GM06990 (cell line): ENCODE data around the gene DTNBP1.

Experiments
- DNase-seq: peaks from one replicate; pipeline ENCODE4 v3.0.0-alpha.2; 2011; ENCODE audit not compliant: insufficient read length; ENCODE audit errors: extremely low read depth
- H3K27me3 ChIP-seq: replicated peaks from 2 replicates; pipeline ENCODE4 v1.6.0; 2011; ENCODE audit warnings: low read length; ENCODE audit not compliant: control insufficient read depth, insufficient read depth
- H3K36me3 ChIP-seq: 2 replicates; pipeline ENCODE4 v1.5.1; 2011; ENCODE audit warnings: low read length; ENCODE audit not compliant: control insufficient read depth, insufficient read depth
- H3K4me3 ChIP-seq: replicated peaks from 2 replicates; pipeline ENCODE4 v1.5.1; 2011; ENCODE audit warnings: low read depth, mild to moderate bottlenecking, control low read depth, low read length
- TF ChIP-seq, protein P1 (sequence below): IDR thresholded peaks from 2 replicates; pipeline ENCODE4 v1.5.1; 2011; ENCODE audit warnings: low read length, control low read depth, mild to moderate bottlenecking, inconsistent platforms; ENCODE audit not compliant: insufficient read depth, poor library complexity, severe bottlenecking

The DTNBP1 gene

DNA sequence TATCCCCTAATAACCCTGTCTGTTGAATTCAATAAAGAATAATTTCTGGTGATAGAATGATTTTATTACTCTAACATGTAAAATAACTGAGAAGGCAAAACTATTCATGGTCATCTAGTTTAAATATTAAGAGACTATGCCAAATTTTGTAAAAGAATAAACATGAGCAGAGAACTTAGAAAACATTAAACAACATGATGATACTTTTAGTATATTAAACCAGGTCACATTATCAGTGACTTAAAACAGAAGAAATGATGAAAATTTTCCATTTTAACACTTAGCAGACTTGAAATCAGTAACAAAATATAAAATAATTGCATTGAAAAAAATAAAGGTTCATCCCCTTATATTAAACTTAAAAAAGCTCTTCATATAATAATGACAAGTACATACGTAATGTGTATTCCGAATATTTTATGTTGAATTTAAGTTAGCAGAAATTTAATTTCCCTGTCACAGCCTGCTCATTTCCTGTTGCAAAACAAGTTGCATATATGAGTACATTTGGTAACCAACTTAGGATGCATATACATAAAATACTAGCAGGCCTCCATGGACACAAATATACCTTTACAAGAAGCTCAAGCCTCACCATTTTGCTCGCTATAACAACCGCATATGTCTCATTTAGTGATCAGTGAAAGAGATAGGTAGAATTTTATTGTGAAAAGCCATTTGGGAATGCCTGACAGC lies 40.6 kb downstream of the DTNBP1 start:
- H3K27me3 ChIP-seq, result no peaks in the 10 kb centered on the region
- no peak for DNase-seq
- H3K36me3 ChIP-seq, result peaks cover 2% of the 10 kb centered on the region; the same call in 1 of the 2 replicates
- TF ChIP-seq, protein P1, sequence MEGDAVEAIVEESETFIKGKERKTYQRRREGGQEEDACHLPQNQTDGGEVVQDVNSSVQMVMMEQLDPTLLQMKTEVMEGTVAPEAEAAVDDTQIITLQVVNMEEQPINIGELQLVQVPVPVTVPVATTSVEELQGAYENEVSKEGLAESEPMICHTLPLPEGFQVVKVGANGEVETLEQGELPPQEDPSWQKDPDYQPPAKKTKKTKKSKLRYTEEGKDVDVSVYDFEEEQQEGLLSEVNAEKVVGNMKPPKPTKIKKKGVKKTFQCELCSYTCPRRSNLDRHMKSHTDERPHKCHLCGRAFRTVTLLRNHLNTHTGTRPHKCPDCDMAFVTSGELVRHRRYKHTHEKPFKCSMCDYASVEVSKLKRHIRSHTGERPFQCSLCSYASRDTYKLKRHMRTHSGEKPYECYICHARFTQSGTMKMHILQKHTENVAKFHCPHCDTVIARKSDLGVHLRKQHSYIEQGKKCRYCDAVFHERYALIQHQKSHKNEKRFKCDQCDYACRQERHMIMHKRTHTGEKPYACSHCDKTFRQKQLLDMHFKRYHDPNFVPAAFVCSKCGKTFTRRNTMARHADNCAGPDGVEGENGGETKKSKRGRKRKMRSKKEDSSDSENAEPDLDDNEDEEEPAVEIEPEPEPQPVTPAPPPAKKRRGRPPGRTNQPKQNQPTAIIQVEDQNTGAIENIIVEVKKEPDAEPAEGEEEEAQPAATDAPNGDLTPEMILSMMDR, result no peak
- H3K4me3 ChIP-seq, result no peak overlapping the region

DNA sequence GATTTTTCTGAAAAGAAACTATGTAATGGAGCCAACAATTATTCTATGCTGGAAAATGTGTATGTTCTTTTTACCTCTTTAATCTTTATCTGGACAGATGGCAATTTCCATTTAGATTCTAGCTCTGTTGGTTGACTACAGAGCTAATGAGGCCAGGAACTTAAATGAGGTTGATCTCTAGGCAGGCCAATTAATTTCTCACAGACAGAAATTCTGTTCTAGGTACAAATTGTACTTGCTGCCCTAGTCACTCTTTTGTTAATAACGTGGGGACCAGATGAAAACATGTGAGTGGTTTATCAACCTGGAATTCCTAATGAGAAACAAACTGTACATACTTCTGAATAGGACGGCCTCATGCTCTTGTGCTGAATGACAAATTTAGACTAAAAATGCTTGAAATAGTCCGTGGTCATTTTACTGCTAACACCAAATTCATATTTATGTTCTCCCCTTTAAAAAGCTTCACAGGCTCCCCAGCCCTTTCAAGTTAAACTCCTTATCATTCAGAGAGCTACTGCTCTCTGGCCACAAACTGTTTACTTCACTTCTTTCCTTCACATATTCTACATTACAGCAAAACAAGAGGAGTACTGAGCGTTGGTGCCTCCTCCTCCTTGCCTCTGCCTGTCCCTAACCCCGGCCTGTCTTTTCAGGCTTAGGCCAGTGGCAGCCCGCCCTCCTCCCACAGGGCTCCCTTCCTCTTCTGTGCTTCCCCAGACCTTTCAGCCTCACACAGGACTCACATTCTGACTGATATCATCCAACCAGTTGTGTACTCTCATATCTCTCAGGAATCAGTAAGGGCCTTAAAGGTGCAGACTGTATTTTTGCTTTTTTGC lies 41.4 kb downstream of the DTNBP1 start:
- Histone ChIP-seq H3K4me3 (no peak overlapping the region), H3K36me3 (peaks cover 2% of the 10 kb centered on the region; the same call in 1 of the 2 replicates), H3K27me3 (no peaks in the 10 kb centered on the region)
- DNase-seq, result peak; percentile 53
- TF ChIP-seq, protein P1, result no peak

DNA sequence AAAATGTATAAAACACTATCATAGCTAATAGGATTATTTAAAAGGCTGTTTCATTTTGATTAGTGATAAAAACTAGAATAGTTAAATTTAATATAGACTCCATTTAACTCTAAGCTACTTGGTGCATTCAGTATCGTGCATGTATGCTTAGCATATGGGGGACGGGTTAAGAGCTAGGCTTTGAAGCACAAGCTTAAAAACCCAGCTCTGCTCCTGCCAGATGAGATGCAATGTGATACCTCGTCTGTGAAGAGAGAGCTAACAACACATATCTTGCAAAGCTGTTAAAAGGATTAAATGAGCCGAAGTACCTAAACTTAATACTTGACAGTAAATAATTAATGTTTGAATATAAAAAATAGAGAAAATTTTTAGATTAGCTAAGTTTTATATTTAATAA lies 42.2 kb downstream of the DTNBP1 start:
- no peak for DNase-seq
- no peaks in the 10 kb centered on the region for H3K27me3 ChIP-seq

DNA sequence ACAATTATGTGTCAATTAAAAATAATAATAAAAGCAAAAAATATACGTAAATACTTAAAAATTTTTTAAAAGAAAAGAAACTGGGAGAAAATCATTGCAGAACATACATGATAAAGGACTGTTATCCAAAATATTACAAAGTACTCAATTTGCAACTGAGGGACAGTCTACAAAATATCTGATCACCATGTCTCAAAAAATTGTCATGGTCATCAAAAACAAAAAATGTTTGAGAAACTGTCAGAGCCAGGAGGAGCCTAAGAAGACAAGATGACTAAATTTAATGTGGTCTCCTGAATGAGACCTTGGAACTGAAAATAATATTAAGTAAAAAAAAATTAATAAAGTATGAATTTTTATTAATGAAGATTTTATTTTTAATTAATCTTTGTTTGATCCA lies 43.5 kb downstream of the DTNBP1 start:
- H3K4me3 ChIP-seq, result no peak overlapping the region
- TF ChIP-seq, protein P1, result no peak
- peaks cover 3% of the 10 kb centered on the region for H3K36me3 ChIP-seq
- no peak for DNase-seq
- no peaks in the 10 kb centered on the region for H3K27me3 ChIP-seq

More for the DNA sequence above, 42.2 kb downstream of the DTNBP1 start:
- Histone ChIP-seq H3K4me3 (no peak overlapping the region), H3K36me3 (peaks cover 2% of the 10 kb centered on the region; the same call in 1 of the 2 replicates)
- TF ChIP-seq, protein P1, result no peak

GRCh38 chr6:15618685-15619084 lies 44.1 kb downstream of the DTNBP1 start:
- DNase-seq, result no peak

More at GRCh38 chr6:15618685-15619084, 44.1 kb downstream of the DTNBP1 start:
- H3K4me3 ChIP-seq, result no peak overlapping the region
- H3K36me3 ChIP-seq, result peaks cover 1% of the 10 kb centered on the region; the same call in 1 of the 2 replicates
- H3K27me3 ChIP-seq, result no peaks in the 10 kb centered on the region
- TF ChIP-seq, protein P1, result no peak
